ACHN (cell line): Measurements from ENCODE around the gene CPN2.

Experiments
- DNase-seq: peaks from one replicate; pipeline ENCODE4 v3.0.0-alpha.2; 2015
- in situ Hi-C: cut with HindIII; loops from 2 replicates; pipeline ENCODE4 v1.10.0; 2017; ENCODE audit warnings: low sequenced_read_pairs, low pct_ligation_motif_present, low pct_unique_long_range_greater_than_20kb

Gene CPN2

DNA sequence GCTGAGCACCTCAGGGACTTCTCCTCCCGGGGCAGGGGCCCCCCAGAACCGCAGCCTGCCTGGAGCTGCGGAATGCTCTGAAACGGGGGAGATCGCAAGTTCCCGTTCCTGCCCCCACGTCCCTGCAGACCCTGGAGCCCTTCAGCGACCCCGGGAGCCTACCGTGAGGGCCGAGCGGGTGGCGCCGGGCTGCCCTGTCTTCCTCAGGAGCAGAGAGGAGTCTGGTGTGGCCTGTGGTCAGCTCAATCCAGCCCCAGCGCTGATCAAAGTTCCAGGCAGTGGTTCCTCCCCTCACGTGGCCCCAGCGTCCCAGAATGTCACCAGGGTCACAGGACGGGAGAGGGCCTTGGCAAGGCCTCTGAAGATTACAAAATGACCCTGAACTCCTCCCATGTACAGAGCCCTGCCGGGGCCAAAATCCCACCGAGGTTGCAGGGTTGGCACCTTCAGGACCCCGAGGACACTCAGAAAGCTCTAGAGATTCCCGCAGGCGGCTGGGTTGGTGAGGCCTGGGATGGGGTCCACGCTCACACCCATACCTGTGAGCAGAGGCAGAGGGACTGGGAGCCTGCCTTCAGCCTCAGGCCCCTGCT lies at the start of gene CPN2:
TSS of gene CPN2 (minus strand) at position 249 of the 593 bp plus-strand sequence. CDS start 8,626 bp downstream, outside the sequence.
- in situ Hi-C loops, result no loop called here
- DNase-seq, result no peak

DNA sequence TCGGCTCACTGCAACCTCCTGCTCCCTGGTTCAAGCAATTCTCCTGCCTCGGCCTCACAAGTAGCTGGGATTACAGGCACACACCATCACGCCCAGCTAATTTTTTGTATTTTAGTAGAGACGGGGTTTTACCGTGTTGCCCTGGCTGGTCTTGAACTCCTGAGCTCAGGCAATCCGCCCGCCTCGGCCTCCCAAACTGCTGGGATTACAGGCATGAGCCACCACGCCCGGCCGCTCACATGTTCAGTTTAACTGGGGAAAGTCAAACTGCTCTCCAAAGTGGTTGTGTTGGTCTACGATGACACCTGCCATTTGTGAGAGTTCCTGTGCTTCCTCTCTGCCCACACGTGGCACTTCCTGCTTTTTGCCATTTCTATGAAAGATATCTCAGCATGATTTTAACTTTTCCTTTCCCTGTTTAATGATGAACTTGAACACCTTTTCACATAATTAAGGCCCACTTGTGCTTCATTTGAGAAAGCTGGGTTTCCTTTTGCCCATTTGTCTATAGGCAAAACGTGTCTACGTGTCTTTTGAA lies 48.8 kb upstream of the CPN2 start:
- in situ Hi-C loops, result no loop called here
- no peak for DNase-seq

DNA sequence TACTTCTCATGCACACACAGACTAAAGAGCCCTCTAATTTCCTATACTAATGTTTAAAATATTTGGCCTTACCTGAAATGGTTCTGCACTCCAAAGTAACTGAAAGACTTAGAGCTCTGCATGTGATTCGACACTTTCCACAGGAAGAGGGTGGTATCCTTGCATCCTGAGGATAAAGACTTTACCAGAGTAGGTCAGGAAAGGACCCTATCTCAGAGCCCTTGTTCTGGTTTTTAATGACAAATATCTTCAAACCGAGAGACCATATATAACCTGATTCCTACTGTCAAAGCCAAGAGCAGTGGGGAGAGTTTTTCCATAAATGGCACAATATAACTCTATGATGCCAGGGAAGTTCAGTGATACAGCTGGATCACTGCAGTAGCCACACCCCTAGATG lies 48.0 kb upstream of the CPN2 start, which contains the start of gene GP5:
TSS of gene GP5 (minus strand) at position 101 of the 400 bp plus-strand sequence. CDS start 984 bp downstream, outside the sequence.
- in situ Hi-C loops, result no loop called here
- no peak for DNase-seq

DNA sequence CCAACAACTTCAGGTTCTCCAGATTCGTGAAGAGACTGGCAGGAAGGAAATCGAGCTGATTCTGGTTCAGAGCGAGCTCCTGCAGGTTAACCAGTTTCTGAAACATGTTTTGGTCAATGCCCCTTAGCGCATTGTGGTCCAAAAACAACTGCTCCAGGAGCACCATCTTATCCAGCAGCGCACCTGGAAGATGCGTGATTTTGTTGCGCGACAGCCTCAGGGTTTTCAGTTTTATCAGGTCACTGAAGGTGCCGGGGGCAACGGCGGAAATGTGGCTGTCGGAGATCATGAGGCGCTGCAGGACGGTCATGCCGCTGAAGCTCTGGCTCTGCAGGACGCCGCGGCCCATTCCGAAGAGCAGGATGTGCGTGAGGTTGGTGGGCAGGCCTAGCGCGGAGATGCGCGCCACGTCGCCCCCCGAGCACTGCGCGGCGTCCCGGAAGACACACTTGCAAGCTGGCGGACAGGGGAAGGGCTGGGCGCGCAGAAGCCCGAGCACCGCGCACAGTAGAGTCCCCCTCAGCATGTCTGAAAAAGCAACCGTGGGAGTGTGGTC lies 46.7 kb upstream of the CPN2 start:
- in situ Hi-C loops, result no loop called here
- DNase-seq, result no peak

- no peak for DNase-seq
- in situ Hi-C loops, result no loop called here
These were observed 46.0 kb upstream of the CPN2 start for GRCh38 chr3:194396859-194397756.

DNA sequence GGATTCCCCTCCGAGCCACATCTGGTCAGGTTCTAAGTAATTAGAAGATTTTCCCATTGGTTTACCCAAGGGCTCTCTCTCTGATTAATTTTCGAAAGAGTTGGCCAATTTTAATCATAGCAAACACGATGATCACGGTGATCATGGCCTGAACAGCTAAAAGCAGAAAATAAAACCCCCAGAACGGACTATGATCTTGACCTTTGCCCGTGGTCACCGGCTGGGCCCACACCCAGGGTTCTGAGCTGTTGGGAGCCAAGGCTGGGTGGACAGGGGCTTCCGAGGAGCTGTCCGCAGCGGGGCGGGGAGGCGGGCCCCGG lies 45.4 kb upstream of the CPN2 start:
- in situ Hi-C loops, result no loop called here

DNA sequence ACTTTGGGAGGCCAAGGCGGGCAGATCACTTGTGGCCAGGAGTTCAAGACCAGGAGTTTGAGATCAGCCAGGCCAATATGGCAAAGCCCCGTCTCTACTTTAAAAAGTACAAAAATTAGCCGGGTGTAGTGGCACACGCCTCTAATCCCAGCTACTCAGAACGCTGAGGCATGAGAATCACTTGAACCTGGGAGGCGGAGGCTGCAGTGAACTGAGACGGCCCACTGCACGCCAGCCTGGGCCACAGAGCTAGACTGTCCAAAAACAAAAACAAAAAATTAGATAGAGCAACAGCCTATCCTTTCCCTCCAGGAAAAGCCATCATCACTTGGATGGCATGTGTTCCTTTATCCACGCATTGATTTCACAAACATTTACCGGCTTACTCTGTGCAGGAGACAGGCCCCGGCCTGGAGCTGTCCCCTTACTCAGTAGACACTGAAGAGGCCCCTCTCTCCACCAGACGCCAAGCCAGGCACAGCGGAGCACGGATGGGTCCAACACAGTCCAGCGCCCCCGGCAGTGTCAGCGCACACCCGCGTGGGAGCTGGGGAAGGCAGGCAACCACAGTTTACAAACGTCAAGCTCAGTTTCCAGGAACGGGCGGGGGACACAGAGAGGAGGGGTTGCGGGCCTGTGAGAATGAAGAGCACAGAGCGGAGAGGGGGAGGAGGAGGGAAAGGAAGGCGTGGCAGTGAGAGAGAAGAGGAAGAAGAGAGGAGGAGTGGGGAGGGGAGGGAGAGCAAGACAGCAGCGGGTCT lies 44.8 kb upstream of the CPN2 start:
- in situ Hi-C loops, result no loop called here
- DNase-seq, result no peak

More for the DNA sequence above, 45.4 kb upstream of the CPN2 start:
- DNase-seq, result no peak

GRCh38 chr3:194395212-194395611 lies 44.1 kb upstream of the CPN2 start:
- no peak for DNase-seq

GRCh38 chr3:194392576-194392975 lies 41.4 kb upstream of the CPN2 start:
- in situ Hi-C loops, result no loop called here

More at GRCh38 chr3:194395212-194395611, 44.1 kb upstream of the CPN2 start:
- in situ Hi-C loops, result no loop called here

DNA sequence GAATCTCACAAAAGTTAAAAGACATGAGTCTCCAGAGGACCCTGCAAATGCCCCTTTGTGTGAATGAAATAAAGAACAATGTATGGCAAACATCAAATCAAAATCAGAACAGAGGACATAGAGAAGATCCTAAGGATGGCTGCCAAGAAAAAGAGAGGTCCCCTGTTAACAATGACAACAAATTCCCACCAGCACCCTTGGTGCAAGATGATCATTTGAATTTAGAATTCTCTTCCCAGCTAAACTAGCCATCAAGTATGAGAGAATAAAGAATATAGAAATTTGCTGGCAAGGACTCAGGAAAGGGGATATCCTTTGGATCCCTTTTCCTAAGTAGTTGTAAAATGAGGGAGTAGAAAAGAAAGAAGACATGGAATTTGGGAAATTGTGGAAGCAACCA lies 39.7 kb upstream of the CPN2 start:
- DNase-seq, result no peak
- in situ Hi-C loops, result no loop called here

More at GRCh38 chr3:194392576-194392975, 41.4 kb upstream of the CPN2 start:
- DNase-seq, result no peak

DNA sequence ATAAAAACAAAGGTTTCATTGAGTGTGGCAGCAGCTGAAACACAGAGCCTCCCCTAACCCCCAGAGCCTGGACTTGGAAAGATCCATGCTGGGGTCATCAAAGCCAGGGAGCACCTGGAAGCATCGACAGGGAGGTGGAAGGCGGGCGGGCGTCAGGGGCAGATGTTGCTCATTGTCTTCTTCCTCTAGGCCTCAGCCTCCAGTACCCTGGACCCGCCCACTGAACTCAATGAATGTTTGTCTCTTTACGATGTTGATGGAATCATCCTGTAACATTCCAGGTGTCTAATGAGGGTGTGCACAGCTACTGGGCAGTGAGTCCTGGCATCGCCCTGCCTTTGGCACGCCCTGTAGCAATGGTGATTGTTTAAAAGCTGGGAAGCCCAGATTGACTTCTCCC lies 38.1 kb upstream of the CPN2 start:
- no peak for DNase-seq
- in situ Hi-C loops, result no loop called here

DNA sequence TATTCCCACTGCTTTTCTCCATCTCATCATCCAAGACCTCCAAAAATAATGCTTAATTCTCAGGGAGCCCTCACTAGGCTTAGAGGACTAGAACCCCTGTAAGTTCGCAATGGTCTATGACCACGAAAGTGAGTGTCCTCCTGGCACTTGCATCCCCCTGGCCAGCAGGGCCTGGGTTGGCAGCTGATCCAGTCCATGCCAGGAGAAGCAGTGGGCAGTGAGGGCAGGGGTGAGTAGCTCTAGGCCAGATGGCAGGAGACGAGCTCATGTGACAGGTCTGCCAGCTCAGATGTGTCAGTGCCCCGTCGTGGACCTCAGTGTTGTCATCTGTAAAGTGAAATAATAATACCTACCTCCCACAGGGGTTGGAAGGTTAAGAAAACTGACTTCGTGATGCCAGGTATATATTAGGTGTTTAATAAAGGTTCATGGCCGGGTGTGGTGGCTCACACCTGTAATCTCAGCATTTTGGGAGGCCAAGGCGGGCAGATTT lies 36.8 kb upstream of the CPN2 start:
- DNase-seq, result no peak
- in situ Hi-C loops, result no loop called here

DNA sequence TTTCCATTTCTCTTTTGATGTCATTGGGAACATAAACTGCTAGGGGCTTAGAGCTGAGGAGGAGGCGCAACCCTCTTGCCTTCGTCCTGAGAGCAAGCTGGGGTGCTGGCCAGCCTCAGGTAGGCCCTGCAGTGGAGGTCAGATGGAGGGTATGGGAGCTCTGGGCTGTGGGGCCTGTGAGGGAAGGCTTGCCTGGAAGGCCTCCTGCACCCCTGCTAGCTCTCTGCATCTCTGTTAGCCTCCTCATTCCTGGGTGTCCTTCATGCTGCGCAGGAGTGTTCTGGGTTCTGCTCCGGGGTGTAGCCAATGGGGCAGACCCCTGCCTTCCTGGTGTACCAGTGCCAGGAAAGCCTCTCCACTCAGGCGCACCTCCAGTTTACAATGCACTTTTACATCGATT lies 36.1 kb upstream of the CPN2 start:
- DNase-seq, result no peak
- in situ Hi-C loops, result no loop called here

GRCh38 chr3:194386648-194387047 lies 35.5 kb upstream of the CPN2 start:
- DNase-seq, result no peak
- in situ Hi-C loops, result no loop called here

DNA sequence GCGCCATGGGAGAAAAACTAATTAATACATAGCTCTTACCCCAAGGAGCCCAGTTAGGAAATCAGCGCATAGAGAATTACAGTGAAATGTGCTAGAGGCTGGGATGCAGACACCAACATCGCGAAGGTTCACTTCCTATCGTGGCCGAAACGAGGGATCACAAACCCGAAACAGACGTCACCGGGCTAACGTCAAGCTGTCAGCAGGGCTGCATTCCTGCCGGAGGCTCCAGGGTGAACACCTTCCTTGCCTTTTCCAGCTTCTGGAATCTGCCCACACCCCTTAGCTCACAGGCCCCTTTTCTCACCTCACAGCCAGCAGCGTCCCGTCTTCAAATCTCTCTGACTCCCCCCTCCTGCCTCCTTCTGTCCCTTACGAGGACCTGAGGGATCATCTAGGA lies 34.9 kb upstream of the CPN2 start:
- in situ Hi-C loops, result no loop called here
- no peak for DNase-seq

- DNase-seq, result no peak
- in situ Hi-C loops, result no loop called here
These were observed 33.5 kb upstream of the CPN2 start for GRCh38 chr3:194384569-194385001.

DNA sequence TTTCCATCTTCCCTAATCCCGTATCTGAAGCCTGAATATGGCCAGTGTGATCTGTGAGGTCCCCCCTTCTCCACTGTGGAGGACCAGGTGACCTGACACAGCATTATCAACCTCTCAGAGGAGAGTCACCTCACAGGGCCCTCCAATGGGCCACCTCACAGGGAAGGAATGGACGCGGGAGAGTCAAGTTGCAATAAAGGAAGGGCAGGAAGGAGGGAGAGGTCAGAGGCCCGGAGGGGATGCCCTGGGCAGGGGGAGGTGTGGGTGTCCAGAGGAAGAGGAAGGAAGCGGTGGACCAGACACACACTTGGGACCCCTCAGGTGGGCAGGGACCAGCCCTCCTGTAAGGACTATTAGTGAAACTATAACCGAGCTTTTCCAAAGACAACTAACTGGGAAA lies 33.0 kb upstream of the CPN2 start:
- DNase-seq, result no peak
- in situ Hi-C loops, result no loop called here

- in situ Hi-C loops, result no loop called here
- no peak for DNase-seq
These were observed 32.3 kb upstream of the CPN2 start for GRCh38 chr3:194383276-194383940.
